Measurements from ENCODE around the gene CTAGE1.

CTAGE1 gene

DNA sequence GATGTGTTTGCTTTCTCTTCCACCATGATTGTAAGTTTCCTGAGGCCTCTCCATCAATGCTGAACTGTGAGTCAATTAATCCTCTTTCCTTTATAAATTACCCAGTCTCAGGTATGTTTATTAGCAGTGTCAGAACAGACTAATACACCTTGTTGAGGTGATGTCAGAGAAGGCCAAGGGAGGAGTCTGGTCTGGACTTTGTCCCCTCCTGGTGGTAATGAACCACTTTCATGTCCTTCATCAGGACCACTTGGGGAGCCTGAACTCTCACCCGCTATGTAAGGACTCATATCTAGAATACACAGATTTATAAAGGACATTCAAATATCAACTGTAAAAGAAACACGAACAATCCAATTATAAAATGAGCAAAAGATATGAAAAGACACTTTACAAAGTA, 2.9 kb upstream of the CTAGE1 start:
- in situ Hi-C loops (cut with HindIII; ENCODE audit: low sequenced_read_pairs): no loop called here
- no peak for DNase-seq (ENCODE audit: low read depth)
- H3K4me3 ChIP-seq (ENCODE audit: low read depth, low read length): no peak overlapping the region
- TF ChIP-seq, protein P1, sequence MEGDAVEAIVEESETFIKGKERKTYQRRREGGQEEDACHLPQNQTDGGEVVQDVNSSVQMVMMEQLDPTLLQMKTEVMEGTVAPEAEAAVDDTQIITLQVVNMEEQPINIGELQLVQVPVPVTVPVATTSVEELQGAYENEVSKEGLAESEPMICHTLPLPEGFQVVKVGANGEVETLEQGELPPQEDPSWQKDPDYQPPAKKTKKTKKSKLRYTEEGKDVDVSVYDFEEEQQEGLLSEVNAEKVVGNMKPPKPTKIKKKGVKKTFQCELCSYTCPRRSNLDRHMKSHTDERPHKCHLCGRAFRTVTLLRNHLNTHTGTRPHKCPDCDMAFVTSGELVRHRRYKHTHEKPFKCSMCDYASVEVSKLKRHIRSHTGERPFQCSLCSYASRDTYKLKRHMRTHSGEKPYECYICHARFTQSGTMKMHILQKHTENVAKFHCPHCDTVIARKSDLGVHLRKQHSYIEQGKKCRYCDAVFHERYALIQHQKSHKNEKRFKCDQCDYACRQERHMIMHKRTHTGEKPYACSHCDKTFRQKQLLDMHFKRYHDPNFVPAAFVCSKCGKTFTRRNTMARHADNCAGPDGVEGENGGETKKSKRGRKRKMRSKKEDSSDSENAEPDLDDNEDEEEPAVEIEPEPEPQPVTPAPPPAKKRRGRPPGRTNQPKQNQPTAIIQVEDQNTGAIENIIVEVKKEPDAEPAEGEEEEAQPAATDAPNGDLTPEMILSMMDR (IDR thresholded peaks at IDR 0.05; ENCODE audit: low read depth, low read length, missing control alignments): no peak

DNA sequence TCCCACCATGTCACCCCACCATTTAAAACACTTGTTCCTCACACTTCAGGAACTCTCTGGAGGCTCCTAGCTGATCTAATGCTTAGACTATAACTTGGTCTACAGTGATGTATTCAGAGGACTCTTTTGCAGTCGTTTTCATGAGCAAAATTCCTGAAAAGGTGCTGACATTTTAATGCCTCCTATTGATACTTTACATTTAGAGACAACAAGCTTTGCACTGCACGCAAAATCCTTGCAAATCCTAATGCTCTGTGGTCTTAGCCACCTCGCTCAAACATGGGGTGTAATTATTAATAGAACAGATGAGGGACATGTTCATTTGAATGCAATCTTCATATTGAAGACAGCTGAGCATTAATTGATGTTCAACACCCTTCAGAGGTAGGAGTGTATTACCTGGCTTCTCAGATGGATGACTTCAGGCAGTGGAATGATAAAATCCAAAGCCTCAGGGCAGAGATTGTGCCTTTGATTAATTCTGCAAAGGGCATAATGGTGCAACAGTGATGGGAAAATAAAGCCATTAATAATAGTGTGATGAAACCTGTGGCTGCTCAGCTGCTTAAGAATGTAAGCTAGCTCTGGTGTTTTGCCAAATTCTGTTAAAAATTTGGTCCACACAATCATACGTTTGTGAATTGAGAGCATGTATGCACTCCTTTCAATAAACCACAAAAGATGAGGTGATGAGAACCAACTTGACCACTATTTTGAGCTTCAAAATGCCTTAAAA, 5.4 kb downstream of the CTAGE1 start:
- in situ Hi-C loops (cut with HindIII; ENCODE audit: low sequenced_read_pairs): no loop called here
- H3K4me3 ChIP-seq (ENCODE audit: low read depth, low read length): no peak overlapping the region
- no peak for DNase-seq (ENCODE audit: low read depth)
- TF ChIP-seq, protein P1 (IDR thresholded peaks at IDR 0.05; ENCODE audit: low read depth, low read length, missing control alignments): no peak

DNA sequence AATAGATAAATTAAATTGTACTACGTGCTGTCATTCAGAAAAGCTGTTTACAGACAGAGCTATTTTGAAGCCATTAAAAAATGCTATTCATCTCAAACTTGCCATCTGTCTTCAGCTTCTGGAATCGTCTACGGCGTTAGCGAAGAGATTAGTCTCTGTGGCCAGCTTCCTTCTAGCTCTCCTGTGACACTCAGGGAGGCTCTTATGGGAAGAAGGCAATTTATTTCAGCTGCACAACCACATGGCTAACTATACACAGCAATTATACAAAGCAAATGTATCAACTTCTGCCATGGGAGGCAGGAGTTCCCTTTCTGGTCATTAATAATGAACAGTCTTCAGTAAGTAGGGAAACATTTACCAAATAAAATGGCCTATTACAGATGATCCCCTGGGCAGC, 6.3 kb downstream of the CTAGE1 start:
- no peak overlapping the region for H3K4me3 ChIP-seq (ENCODE audit: low read depth, low read length)
- in situ Hi-C loops (cut with HindIII; ENCODE audit: low sequenced_read_pairs): no loop called here
- no peak for DNase-seq (ENCODE audit: low read depth)
- TF ChIP-seq, protein P1 (IDR thresholded peaks at IDR 0.05; ENCODE audit: low read depth, low read length, missing control alignments): no peak

DNA sequence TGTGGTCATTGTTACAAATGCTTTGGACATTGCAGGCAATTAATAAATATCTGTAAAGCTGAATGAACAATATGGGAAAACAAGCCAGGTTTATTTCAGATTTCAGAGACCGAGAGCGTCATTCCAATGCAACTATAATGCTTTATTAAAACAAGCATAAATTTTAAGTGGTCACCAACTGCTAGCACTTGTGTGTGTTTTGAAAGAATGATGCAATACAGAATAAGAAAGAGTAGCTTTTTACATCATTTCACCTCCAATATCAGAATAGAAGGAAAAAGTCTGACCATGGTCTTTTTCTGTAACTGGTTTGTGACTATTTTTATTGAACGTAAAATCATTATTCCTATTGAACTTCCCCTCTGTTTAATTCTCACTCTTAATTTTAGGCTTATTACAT, 7.6 kb downstream of the CTAGE1 start:
- TF ChIP-seq, protein P1 (IDR thresholded peaks at IDR 0.05; ENCODE audit: low read depth, low read length, missing control alignments): no peak
- DNase-seq (ENCODE audit: low read depth): no peak
- in situ Hi-C loops (cut with HindIII; ENCODE audit: low sequenced_read_pairs): no loop called here

DNA sequence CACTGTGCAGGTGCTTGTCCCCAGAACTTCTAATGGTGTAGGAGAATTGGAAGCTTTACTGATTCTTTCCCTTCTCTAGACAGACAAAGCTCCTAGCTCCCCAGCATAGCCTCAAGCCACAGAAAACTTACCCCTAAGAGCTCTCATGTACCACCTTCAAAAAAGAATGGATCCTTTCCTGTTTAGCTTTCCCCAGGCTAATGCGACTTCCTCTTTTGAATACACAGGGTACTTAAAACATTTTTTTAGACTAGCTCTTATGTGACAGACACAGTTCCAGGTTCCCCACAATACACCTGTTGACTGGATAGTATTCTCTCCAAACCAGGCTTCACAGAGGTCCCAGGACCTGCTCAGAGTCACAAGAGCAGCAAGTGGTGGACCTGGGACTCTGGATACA, 8.3 kb downstream of the CTAGE1 start:
- TF ChIP-seq, protein P1 (IDR thresholded peaks at IDR 0.05; ENCODE audit: low read depth, low read length, missing control alignments): no peak
- H3K4me3 ChIP-seq (ENCODE audit: low read depth, low read length): no peak overlapping the region
- in situ Hi-C loops (cut with HindIII; ENCODE audit: low sequenced_read_pairs): no loop called here
- DNase-seq (ENCODE audit: low read depth): no peak

More for the DNA sequence above, 7.6 kb downstream of the CTAGE1 start:
- H3K4me3 ChIP-seq (ENCODE audit: low read depth, low read length): no peak overlapping the region

DNA sequence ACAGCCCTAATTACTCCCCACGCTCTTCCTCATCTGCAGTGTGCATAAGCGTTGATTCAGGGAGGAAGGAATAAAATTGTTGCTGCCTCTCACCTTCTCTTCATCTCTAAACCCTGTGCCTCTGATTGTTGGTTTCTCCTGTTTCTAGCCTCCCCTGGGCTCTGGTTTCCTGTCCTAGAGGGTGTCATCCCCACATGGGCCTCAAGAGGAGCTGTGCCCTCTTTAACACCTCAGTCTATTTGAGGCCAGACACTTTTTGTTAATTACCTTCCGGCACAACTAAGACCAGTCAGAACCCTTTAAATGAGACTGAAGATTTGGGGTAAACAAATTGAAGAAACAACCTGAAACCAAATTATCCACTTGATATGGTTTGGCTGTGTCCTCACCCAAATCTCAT, 9.7 kb downstream of the CTAGE1 start:
- no peak for DNase-seq (ENCODE audit: low read depth)
- H3K4me3 ChIP-seq (ENCODE audit: low read depth, low read length): no peak overlapping the region
- TF ChIP-seq, protein P1 (IDR thresholded peaks at IDR 0.05; ENCODE audit: low read depth, low read length, missing control alignments): no peak
- in situ Hi-C loops (cut with HindIII; ENCODE audit: low sequenced_read_pairs): no loop called here
